Nephron (organoid): Measurements from ENCODE around the gene NCKAP1.
"Not testable (repeated sequence)": the region's sequence is repeated elsewhere in the genome, so short reads cannot be mapped to it uniquely, and the experiment has no call there.

Experiments used
- H3K27ac Mint-ChIP-seq, 3 experiments: 2 replicates each; pipeline ENCODE4 v1.8.0; 2020; ENCODE audit warnings: mixed read lengths in 3 of 3, mild to moderate bottlenecking in 2 of 3, moderate library complexity in 1 of 3
- H3K27me3 Mint-ChIP-seq: 2 replicates; pipeline ENCODE4 v1.8.0; 2021; ENCODE audit warnings: low read depth, mild to moderate bottlenecking, moderate library complexity, mixed read lengths
- H3K36me3 Mint-ChIP-seq: 2 replicates; pipeline ENCODE4 v1.8.0; 2020; ENCODE audit warnings: low read depth, mixed read lengths
- H3K4me1 Mint-ChIP-seq: 2 replicates; pipeline ENCODE4 v1.8.0; 2020; ENCODE audit warnings: mixed read lengths
- H3K4me3 Mint-ChIP-seq, 3 experiments: 2 replicates each; pipeline ENCODE4 v1.8.0; 2020; ENCODE audit warnings: mild to moderate bottlenecking in 3 of 3, mixed read lengths in 3 of 3, moderate library complexity in 2 of 3
- H3K9me3 Mint-ChIP-seq: 2 replicates; pipeline ENCODE4 v1.8.0; 2020; ENCODE audit warnings: mixed read lengths
- CTCF ChIP-seq, 3 experiments: fragments of 200-600 bp; sonication (generic); IDR thresholded peaks; one replicate each; pipeline ENCODE4 v1.5.0; 2021; ENCODE audit warnings: antibody characterized with exemption in 3 of 3; ENCODE audit not compliant: unreplicated experiment in 3 of 3

NCKAP1 gene

GRCh38 chr2:182999348-183000028 lies 38.8 kb downstream of the NCKAP1 start:
- no peak for TF ChIP-seq CTCF (IDR thresholded peaks at IDR 0.05; ENCODE audit: unreplicated experiment in 3 of 3)
- Mint-ChIP-seq H3K27ac (no peak overlapping the region), H3K4me3 (no peak overlapping the region), H3K9me3 (no peaks in the 10 kb centered on the region), H3K27me3 (no peaks in the 10 kb centered on the region), H3K4me1 (no peaks in the 10 kb centered on the region), H3K36me3 (peaks cover 61% of the 10 kb centered on the region)

GRCh38 chr2:182994228-182994912 lies 43.9 kb downstream of the NCKAP1 start:
- H3K27me3 Mint-ChIP-seq = no peaks in the 10 kb centered on the region
- H3K36me3 Mint-ChIP-seq = peaks cover 71% of the 10 kb centered on the region

GRCh38 chr2:182982941-182983340 lies 55.3 kb downstream of the NCKAP1 start:
- TF ChIP-seq CTCF (IDR thresholded peaks at IDR 0.05; ENCODE audit: unreplicated experiment in 3 of 3) = no peak
- H3K27ac Mint-ChIP-seq = no peak overlapping the region

More at GRCh38 chr2:182994228-182994912, 43.9 kb downstream of the NCKAP1 start:
- Mint-ChIP-seq H3K9me3 (no peaks in the 10 kb centered on the region), H3K4me3 (no peak overlapping the region), H3K27ac (no peak overlapping the region), H3K4me1 (no peaks in the 10 kb centered on the region)
- TF ChIP-seq CTCF (IDR thresholded peaks at IDR 0.05; ENCODE audit: unreplicated experiment in 3 of 3) = no peak

GRCh38 chr2:182981475-182981874 lies 56.8 kb downstream of the NCKAP1 start:
- H3K36me3 Mint-ChIP-seq = peaks cover 36% of the 10 kb centered on the region
- not testable (repeated sequence) for H3K27ac Mint-ChIP-seq, H3K4me3 Mint-ChIP-seq, H3K9me3 Mint-ChIP-seq, H3K4me1 Mint-ChIP-seq, H3K27me3 Mint-ChIP-seq

More at GRCh38 chr2:182982941-182983340, 55.3 kb downstream of the NCKAP1 start:
- Mint-ChIP-seq H3K4me1 (no peaks in the 10 kb centered on the region), H3K9me3 (no peaks in the 10 kb centered on the region), H3K36me3 (peaks cover 30% of the 10 kb centered on the region), H3K27me3 (no peaks in the 10 kb centered on the region), H3K4me3 (no peak overlapping the region)

- Mint-ChIP-seq H3K36me3 (peaks cover 32% of the 10 kb centered on the region), H3K9me3 (no peaks in the 10 kb centered on the region), H3K4me1 (no peaks in the 10 kb centered on the region), H3K27me3 (no peaks in the 10 kb centered on the region), H3K4me3 (no peak overlapping the region), H3K27ac (no peak overlapping the region)
- TF ChIP-seq CTCF (IDR thresholded peaks at IDR 0.05; ENCODE audit: unreplicated experiment in 3 of 3) = no peak
Measured at GRCh38 chr2:182980652-182981051, 57.6 kb downstream of the NCKAP1 start.

- Mint-ChIP-seq H3K4me3 (no peak overlapping the region), H3K27ac (no peak overlapping the region)
Measured at GRCh38 chr2:182980115-182980514, 58.1 kb downstream of the NCKAP1 start.

More at GRCh38 chr2:182980115-182980514, 58.1 kb downstream of the NCKAP1 start:
- Mint-ChIP-seq H3K4me1 (no peaks in the 10 kb centered on the region), H3K27me3 (no peaks in the 10 kb centered on the region), H3K36me3 (peaks cover 32% of the 10 kb centered on the region), H3K9me3 (no peaks in the 10 kb centered on the region)
- peak; percentile 54 to 67 (median 58) for TF ChIP-seq CTCF (IDR thresholded peaks at IDR 0.05; ENCODE audit: unreplicated experiment in 3 of 3)
